NCI-H1694 treated with DMSO at 0.1 percent for 48 hours (cell line): ENCODE measurements around the gene PEX5L.

Experiments
- DNase-seq: peaks from one replicate; lab custom pipeline; 2025; lab: John Stamatoyannopoulos, UW

The PEX5L gene

DNA sequence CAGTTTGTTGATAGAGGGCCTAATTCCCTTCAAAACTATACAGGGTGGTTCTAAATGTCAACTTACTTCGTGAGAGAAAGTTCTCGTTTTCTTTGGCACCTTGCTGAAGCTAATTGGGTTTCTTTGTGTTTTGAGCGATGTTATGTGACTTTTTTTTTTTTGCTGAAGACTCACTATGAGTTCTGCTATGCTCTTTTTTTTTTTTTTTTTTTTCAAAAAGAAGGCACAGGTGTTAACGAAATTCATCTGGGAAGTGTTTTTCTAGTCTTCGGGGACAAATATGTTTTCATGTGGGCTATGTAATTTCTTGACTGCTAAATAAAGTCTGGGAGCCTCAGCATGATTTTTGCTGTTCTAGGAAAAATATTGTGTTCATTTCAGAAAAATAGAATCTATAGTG, 81.5 kb downstream of the PEX5L start:
- no peak for DNase-seq

DNA sequence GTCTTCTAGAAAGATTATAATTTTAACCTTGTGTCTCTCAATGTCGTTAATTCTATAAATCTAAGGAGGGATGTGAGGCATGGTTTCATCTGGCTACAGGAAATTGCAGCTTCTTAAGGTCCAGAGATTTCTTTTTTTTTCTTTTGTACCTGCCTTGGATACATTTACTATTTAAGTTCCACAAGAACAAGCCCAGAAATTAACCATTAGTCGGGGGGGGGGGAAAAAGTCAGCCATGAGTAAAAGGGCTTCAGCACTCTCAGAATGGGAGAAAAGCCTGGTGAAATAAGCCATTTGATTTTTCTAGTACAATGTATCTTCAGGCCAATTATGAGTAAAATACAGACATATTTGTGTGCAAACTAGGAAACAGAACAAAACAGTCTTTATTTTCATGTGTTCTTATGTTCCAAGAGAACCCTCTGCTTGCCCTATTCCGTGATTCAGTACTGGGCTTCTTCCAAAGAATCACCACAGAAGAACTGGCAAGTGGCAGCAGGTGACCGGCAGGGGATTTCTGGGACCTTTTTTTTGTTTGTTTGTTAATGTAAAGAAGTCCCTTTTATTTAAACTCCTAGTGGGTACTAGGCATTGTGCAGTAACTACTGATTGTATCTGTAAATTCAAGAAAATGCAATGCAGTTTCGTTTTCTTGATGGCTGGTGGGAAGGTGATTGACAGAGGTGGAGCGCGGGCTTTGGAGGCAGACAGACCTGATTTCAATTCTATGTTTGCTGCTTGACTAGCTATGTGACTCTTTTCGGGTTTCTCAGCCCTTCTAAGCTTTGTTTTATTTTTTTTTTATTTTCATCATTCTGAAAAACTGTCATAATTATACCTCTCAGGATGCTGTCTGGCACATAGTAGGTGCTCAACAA, 82.5 kb downstream of the PEX5L start:
- no peak for DNase-seq

DNA sequence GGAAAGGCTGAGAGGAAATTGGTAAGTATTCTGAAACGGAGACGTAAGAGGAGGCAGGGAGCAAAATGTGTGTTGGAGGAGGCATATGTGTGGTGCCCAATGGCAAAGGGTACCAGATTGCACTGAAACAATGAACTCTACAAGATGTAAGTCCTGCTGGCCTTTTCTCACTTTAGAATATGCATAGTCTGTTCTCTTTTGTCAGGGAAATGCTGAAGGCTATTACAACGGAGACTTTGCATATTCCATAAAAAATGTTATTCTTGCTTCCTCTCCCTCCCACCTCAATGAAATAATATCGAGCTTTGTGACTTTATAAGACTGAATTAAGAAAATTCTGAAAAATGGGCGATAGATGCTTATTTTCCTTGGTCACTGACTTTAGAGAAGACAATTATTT, 85.9 kb downstream of the PEX5L start:
- DNase-seq = no peak

DNA sequence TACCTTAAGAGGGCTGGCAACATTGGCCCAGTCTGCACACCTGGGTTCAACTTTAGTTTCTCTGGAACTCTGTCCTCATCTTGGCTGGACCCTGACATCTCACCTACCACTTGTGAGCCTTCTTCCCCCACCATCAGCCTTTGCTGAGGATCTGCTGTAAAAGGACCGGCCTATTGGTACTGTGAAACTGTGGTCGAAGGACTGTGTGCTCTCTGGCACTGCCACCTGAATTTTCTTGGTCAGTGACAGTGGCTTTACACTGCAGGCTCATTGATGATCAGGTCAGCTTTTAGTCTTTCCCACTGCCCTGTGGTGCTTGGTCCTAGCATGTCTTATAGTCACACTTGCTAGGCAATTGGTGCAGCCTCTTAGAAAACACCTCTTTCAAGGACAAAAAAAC, 86.9 kb downstream of the PEX5L start:
- DNase-seq = no peak

DNA sequence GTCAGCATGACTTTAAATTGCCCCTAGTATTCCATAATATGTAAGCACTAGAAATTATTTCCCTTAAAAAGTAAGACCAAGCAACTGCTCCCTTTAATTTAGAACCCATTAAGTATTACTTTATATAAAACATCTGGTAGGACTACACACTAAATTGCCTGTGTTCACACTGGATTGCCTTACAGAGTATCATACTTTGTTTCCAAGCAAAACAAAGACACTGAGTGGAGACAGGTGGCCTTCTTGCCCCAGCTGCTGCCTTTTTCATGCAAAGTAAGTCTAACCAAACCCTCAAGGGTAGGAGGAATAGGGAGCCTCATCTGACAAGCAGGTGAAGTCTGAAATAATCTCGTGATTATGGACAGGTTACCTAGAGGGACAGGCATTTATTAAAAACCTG, 87.3 kb downstream of the PEX5L start:
- no peak for DNase-seq

DNA sequence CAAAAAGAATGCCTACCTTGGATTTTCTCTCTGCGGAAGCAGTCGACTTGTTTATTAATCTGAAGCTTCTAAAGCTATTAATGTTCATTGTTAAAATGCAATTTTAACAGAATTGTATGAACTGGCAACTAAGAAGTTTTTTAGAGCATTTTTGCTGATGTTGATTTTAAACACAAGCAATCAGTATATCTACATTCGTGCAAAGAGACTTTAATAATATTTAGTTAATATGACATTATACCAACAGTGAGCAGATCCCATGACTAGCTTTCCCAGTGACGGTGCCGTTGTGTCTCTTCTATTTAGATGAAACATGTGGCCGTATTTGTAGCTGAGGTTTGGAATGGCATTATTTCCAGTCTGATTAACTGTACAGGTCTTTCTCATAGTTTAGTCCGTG, 88.0 kb downstream of the PEX5L start:
- no peak for DNase-seq

DNA sequence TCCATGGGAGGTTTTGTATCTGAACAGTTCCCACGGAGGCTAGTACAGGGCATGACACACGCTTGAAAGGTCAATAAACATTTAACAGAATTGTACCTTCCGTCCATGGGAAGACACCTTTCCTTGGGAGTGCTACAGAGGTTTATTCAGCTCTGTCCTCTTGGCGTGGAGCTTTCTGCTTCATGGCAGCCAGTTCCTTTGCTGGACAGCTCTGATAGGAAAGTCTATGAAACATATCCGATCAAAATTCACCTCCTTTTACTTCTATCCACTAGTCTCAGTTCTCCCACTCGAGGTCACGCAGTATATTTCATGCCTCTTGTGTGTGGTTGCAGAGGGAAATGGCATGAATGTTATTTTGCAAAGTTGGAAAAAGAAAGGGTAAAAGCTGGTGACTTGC, 91.2 kb downstream of the PEX5L start:
- DNase-seq = no peak

DNA sequence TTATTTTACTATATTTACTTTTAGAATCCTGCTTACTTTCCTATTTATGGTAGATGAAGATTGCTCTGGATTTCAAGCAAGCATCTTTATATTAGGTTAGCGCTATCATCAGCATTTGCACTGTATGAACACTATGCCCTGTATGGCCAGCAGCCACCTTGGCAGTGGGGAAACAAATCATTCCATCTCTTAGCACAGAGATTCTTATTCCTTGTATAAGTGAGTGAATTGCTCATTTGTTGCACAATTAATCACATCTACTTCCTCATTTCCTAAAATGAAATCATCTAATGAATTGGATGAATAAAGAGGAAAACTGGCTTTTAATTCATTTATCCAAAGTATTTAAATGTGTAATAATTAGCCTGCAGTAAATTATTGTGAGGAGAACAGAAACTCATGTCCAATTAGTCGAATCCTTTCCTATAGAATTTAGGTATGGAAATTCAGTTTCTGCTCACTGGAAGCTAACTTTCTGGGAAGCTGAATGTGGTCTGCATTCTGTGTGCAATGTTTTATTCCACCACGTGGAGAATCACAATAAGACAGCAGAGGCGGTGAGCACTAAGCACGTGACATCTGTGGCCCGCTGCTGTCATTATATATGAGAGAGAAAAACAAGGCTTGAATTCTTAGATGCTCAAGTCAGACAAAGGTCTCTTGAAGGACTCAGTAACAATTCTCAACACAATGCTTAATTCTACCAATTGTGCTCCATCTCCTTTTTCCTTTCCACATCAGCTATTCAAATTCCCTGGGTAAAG, 93.4 kb downstream of the PEX5L start:
- DNase-seq = no peak

DNA sequence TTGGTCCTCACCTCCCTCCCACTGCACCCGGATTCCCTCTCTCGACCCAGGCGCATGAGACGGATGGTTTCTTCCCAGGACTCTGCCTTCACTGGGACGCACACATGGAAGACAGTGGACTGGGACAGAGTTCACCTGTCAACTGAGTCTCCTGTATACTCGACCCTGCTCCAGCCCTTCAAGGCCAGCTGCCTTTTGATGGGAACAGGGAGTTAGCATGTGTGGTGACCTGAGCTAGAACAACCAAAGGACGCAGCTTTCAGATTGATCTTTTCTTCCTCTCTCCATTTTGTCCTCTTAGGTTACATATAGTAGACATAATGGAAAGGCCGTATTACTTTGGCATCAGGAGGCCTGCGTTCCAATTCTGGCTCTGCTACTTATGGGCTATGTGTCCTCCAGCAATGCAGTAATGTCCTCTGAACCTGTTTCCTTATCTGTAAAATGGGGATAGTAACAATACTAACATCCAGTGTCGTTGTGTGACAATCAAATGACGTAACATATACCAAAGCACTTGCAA, 94.1 kb downstream of the PEX5L start:
- no peak for DNase-seq

DNA sequence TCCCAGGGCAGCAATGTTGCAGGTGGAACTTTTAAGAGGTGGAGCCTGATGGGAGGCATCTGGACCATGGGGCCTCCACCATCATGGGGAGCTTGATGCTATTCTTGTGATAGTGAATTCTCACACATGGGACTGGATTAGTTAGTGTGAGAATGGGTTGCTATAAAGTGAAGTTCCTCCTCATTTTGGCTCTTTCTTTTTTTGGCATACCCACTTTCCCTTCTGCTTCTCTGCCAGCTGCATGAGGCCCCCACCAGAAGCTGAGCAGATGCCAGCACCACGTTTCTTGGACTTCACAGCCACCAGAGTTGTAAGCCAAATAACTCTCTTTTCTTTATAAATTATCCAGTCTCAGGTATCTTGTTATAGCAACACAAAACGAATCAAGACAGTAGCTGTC, 101.0 kb downstream of the PEX5L start:
- DNase-seq = no peak

DNA sequence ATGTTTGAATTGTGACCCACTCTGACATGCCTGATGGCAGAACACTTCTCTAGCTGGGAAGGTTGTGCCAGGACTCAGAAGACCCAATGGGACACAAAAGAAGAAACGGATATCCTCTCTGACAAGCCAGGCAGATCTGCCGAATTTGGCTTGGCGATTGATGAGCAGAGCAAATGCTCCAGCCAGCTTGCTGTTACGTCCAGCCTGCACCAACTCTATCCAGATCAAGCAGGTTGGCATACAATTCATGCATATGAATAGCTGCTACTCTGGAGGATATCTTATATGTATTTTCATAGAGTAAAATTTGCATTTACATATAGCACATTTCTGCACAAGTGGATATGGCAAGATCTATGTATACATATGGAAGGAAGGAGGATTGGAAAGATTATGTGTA, 102.8 kb downstream of the PEX5L start:
- DNase-seq = no peak

DNA sequence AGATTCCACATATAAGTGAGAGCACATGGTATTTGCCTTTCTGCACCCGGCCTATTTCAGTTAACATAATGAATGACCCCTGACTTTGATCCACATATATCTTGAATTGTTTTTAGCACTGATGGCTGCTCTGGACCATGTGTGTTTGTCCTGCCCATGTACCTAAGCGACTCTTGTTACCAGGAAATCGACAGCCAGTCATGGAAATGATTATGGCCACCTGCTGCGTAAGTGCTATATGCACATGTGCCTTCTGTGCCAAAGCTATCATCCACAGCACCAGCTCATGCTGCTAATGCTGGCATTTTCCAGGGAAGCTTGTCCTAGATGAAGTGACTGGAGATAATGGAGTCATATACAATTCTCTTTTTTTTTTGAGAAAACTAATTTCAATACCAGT, 103.7 kb downstream of the PEX5L start:
- no peak for DNase-seq

DNA sequence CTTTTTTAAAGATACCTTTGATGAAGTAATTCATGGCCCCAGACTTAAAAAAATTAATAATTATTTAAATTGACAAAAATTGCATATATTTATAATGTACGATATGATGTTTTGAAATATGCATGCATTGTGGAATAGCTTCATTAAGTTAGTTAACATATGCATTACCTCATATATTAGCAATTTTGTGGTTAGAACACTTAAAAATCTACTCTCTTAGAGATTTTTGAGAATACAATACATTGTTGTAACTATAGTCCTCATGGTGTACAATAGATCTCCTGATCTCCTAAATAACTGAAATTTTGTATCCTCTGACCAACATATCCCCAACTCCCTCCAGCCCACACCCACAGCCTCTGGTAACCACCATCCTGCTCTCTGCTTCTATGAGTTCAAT, 104.1 kb downstream of the PEX5L start:
- no peak for DNase-seq

DNA sequence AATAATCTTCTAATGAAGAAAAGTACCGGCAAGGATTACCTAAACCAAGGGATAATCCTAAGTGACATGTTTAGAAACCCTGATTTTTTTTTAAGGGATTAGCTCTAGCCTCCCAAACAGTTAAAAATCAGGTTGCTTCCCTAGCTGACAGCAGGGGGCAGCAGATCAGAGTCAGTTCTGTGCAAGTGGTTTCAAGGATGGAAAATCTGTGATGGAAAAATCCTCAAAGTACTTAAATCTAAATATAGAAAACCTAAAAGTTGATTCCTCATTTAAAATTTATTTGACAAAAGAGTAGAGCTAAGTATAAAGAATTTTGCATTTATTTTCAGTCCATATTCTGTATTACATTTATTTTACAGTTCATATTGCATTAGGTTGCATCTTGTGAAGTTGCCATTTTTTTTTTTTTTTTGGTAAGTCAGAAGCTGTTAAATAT, 107.6 kb downstream of the PEX5L start:
- peak; percentile 62 for DNase-seq

DNA sequence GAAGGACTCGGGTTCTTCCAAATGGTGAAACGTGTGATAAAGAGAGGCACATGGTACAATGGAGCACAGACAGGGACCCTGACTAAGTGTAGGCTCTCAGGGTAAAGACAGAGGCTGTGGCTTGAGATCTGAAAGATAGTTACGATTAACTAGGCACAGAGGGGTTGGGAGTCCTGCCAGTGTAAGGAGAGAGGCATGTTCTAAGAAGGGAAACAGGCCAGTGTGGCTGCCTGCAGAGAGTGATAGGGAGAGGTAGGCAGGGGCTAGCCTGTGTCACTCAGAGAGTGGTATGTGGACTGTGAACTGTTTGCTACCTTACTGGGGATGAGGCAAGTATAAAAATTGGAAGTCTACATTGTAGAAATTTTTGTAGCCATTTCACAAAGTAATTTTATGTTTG, 109.5 kb downstream of the PEX5L start:
- no peak for DNase-seq

DNA sequence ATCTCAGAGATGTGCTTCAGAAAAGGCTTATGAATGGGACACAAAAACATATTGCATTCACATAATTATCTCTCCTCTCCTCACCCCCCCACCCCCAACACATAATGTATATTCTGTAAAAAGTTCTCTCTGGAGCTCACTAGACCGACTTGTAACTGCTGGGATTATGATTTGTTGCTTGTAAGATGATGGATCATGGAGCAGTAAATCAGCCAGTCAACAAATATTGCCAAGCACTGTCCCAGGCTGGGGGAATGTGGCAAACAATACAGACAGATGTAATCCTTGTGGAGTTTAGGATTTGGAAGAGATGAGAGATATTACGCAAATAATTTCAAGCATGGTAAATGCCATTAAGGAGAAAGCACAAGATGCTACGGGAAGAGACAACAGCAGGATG, 114.8 kb downstream of the PEX5L start:
- DNase-seq = no peak

DNA sequence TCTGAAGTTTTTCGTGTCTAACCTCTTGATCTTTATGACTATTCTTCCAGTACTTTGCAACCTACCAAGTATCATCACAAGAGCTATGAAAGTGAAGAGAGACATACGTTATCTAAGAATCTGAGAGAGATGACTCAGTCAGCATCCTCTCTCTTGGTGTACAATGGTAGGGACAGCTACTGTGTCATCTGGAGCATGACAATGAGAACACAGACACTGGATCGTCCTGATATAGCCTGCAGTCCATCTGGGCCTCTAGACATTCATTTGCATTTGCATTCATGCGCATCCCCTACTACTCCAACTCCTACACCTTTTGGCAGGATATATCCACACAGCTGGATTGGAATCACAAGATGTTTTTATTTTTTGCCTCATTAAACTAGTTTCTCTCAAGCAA, 115.2 kb downstream of the PEX5L start:
- no peak for DNase-seq

DNA sequence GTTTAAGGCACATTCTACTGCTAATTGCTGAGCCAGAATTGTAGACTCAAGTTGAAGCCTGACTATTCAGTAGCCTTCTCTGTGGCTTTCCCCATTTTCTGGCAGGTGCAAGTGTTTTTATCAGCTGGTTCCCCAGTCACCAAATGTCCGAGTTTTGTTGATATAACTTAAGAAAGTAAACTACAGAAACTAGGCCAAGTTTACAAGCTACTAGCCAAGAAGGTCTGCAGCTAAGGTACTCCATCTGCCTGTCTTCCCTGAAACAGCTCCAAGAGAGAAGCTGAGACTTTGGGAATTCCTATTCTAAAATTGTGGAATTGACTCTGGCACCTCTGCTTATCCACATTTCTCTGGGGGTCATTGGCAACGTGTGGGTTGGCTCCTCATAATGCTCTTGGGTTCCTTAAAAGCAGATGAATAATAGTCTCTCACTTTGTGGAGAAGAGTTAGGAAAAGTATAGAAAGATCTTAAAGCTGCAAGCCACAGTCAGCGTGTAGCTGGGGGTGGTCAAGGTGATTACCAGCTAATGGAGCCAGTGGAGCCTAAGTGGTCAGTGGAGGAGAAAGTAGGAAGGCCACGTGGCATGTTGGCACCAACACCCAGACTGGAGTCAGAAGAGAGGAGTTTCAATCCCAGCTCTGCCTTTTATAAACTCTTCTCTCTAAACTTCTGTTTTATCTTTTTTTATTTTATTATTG, 128.8 kb downstream of the PEX5L start:
- no peak for DNase-seq

DNA sequence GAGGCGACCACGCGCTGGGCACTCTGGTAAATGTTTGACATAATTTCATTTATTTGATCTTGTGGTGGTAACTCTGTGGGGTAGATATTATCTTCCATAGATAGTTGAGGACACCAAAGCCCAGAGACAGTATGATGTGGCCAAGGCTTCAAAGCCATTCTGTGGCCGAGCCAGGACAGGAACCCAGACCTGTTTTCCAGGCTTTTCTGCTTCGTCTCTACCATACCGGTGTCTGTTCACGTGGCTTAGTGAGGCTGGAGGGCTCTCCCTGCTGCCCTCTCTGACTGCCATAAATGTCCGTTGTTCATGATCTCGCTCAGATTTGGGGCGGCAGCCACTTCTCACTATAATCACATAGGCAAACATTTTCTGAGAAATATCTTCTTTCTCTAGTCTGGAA, 134.7 kb downstream of the PEX5L start:
- DNase-seq = no peak

DNA sequence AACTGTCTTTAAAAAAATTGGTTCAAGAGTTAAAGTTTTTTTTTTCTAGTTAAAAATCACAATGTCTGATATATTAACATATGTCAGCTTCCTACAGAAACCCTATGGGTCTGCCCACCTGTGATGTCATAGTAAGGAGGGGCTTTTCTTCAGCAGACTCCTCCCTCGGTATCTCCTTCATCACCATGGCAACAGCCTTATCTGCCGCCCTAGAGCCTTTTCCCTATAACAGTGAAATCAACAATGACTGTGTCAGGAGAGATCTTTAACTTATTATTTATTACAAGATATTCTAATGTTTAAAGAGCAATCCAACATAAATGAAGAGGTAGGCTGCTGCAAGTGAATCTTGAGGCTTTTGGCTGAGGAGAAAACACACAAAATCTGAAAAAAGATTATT, 138.7 kb downstream of the PEX5L start:
- no peak for DNase-seq

DNA sequence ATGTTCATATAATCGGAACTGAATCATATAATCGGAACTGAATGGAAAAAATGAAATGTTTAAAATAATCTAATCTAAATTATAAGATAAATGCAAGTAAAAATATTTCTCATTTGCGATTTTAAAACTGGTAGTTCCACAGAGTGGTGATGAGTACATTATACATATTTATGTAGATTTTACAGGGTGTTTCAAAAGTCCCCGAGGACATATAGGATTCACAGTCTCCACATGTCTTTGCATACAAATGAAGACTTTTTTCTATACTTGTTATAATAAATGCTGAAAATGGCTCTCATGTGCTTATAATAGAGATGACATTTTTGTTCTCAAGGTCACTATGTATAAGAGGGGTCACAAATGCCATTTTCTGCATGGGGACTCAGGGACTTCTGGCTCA, 139.5 kb downstream of the PEX5L start:
- DNase-seq = no peak

DNA sequence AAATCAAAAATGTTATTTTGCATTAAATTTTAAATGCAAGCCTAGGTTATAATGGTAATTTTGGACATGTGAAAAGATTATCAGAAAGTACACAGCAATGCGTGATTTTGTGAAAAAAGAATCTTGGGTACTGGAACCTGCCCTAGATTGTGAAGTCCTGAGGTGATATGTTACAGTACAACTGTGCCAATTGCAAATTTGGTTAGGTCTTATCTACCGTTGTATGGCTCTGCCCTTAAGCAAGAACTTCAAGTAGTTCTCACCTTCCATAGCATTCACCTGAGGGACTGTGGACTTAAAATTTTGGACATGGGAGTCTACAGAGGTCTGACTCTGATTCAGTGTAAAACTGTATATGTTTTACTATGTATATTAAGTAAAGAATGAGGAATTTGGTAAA, 140.2 kb downstream of the PEX5L start:
- DNase-seq = no peak

DNA sequence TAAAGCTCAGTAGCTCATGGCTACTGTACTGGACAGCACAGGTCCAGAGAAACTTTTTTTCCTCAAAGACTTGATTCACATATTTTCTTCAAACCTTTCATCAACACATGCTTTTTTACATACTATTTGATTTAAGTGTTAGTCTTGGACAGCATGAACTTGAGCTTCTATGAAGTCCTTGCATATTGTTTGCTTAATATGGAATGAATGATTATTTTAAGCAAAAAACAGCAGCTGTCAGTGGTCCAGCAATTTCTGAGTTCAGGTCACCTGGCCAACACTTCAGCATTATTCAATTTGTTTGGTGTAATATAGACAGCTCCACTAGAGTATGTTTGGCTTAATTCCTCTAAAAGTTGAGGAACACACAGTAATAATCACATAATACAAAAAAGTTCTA, 141.4 kb downstream of the PEX5L start:
- DNase-seq = no peak
